Head of caudate nucleus (tissue), 42 donors: ENCODE measurements around the gene ANG.
"Not testable (repeated sequence)": the region's sequence is repeated elsewhere in the genome, so short reads cannot be mapped to it uniquely, and the experiment has no call there.

ENCODE experiments used
- DNase-seq, 42 donors: peaks; one replicate each; pipeline versions ENCODE4 v3.0.0 to v3.0.0-alpha.2; 2020 to 2021; ENCODE audit warnings: mixed read lengths in 7 of 42
- intact Hi-C: fragments of 100-400 bp; cut with DNase I; formaldehyde crosslinking; loops from one replicate; pipeline ENCODE4 v1.15.0; 2022

The ANG gene

GRCh38 chr14:20688167-20688839 is at the start of gene ANG:
ANG (plus strand) TSS chr14:20688764; CDS start chr14:20693565, 4,801 bp downstream.
- DNase-seq, result no peak

GRCh38 chr14:20641591-20641990 is 47.0 kb upstream of the ANG start, which contains the start of gene OR6S1:
OR6S1 (minus strand) TSS chr14:20641691; CDS start chr14:20641691, 0 bp downstream.
- no peak for DNase-seq
- intact Hi-C loops, result no loop called here

More at GRCh38 chr14:20688167-20688839, at the start of gene ANG:
- intact Hi-C loops, result loop anchor here (10.0 kb wide), 1 partner anchor 234 kb away; the partner anchor contains the start of genes APEX1 and OSGEP

- no peak for DNase-seq
- intact Hi-C loops, result no loop called here
These were observed 46.4 kb upstream of the ANG start for GRCh38 chr14:20642182-20642581.

GRCh38 chr14:20642755-20643154 is 45.8 kb upstream of the ANG start:
- DNase-seq, intact Hi-C loops: not testable (repeated sequence)

GRCh38 chr14:20644520-20644919 is 44.0 kb upstream of the ANG start:
- intact Hi-C loops, result no loop called here
- no peak for DNase-seq

GRCh38 chr14:20645481-20645880 is 43.1 kb upstream of the ANG start:
- no peak for DNase-seq
- intact Hi-C loops, result no loop called here

- intact Hi-C loops, result no loop called here
- DNase-seq, result peak in 8 of 42 donors; percentile 8 to 44 (median 25)
These were observed 35.3 kb upstream of the ANG start for GRCh38 chr14:20652996-20653975.

GRCh38 chr14:20655851-20656250 is 32.7 kb upstream of the ANG start:
- intact Hi-C loops, result no loop called here
- no peak for DNase-seq

GRCh38 chr14:20656274-20656673 is 32.3 kb upstream of the ANG start:
- intact Hi-C loops, result no loop called here
- no peak for DNase-seq

GRCh38 chr14:20657216-20658211 is 31.1 kb upstream of the ANG start:
- intact Hi-C loops, result no loop called here
- DNase-seq, result no peak

- DNase-seq, result no peak
- intact Hi-C loops, result no loop called here
These were observed 30.3 kb upstream of the ANG start for GRCh38 chr14:20658246-20658645.

- DNase-seq, result no peak
- intact Hi-C loops, result no loop called here
These were observed 29.2 kb upstream of the ANG start for GRCh38 chr14:20659336-20659735.

- no peak for DNase-seq
- intact Hi-C loops, result no loop called here
These were observed 28.7 kb upstream of the ANG start for GRCh38 chr14:20659813-20660395.

- DNase-seq, result no peak
- intact Hi-C loops, result no loop called here
These were observed 27.4 kb upstream of the ANG start for GRCh38 chr14:20661197-20661596.

GRCh38 chr14:20662968-20663732 is 25.4 kb upstream of the ANG start:
- DNase-seq, result peak in 40 of 42 donors; percentile 15 to 79 (median 52)
- intact Hi-C loops, result no loop called here

- DNase-seq, intact Hi-C loops: not testable (repeated sequence)
These were observed 22.1 kb upstream of the ANG start for GRCh38 chr14:20666400-20666961.

GRCh38 chr14:20667957-20668356 is 20.6 kb upstream of the ANG start:
- no peak for DNase-seq
- intact Hi-C loops, result no loop called here
